SK-N-SH (cell line): ENCODE results near the gene OTUB1. TPM values are rescaled to one million over a fixed set of nuclear protein-coding genes. Genes with fewer than 3 reads are reported as not detected.

Source experiments
- CTCF ChIA-PET: fragments of 300-600, 350-600 bp; formaldehyde crosslinking; extraction: SDS; loops from one replicate; lab custom pipeline; 2021; lab: Yijun Ruan, JAX
- POLR2A ChIA-PET: fragments of 350-600 bp; sonication (Branson Sonifier 250); formaldehyde crosslinking; extraction: SDS; loops from one replicate; lab custom pipeline; 2020; ENCODE audit warnings: antibody characterized with exemption, inconsistent platforms; lab: Yijun Ruan, JAX
- DNase-seq: peaks from one replicate; pipeline ENCODE4 v3.0.0; 2012
- H2AFZ ChIP-seq: fragments of 200-600 bp; sonication (generic); 2 replicates; pipeline ENCODE4 v1.8.1; 2016; ENCODE audit warnings: antibody characterized with exemption, mild to moderate bottlenecking, low read depth
- H3F3A ChIP-seq: fragments of 200-600 bp; sonication (generic); replicated peaks from 2 replicates; pipeline ENCODE3; 2016; ENCODE audit warnings: antibody characterized with exemption, mild to moderate bottlenecking; ENCODE audit not compliant: insufficient read depth
- H3K27ac ChIP-seq, 2 experiments: fragments of 200-500 bp in 1 of 2; fragments of 200-600 bp in 1 of 2; sonication (Bioruptor generic) in 1 of 2; sonication (generic), shearing (Covaris generic) in 1 of 2; 2 replicates each; pipeline versions ENCODE4 v1.5.1 to v1.6.1; 2014 to 2016; ENCODE audit warnings: low read depth in 2 of 2, inconsistent platforms in 1 of 2, low read length in 1 of 2, mild to moderate bottlenecking in 1 of 2, mixed read lengths in 1 of 2
- H3K27me3 ChIP-seq: fragments of 200-600 bp; sonication (generic), shearing (Covaris generic); 2 replicates; pipeline ENCODE4 v1.6.1; 2016; ENCODE audit warnings: mixed run types; ENCODE audit not compliant: insufficient read depth
- H3K36me3 ChIP-seq, 2 experiments: fragments of 200-500 bp in 1 of 2; fragments of 200-600 bp in 1 of 2; sonication (Bioruptor generic) in 1 of 2; sonication (generic) in 1 of 2; replicated peaks in 1 of 2; 2 replicates each; pipeline versions ENCODE3 to v1.5.1; 2014 to 2016; ENCODE audit warnings: low read length in 1 of 2, mild to moderate bottlenecking in 1 of 2; ENCODE audit not compliant: insufficient read depth in 2 of 2, control insufficient read depth in 1 of 2
- H3K4me1 ChIP-seq, 2 experiments: fragments of 200-500 bp in 1 of 2; fragments of 200-600 bp in 1 of 2; sonication (Bioruptor generic) in 1 of 2; sonication (generic), shearing (Covaris generic) in 1 of 2; 2 replicates each; pipeline versions ENCODE4 v1.5.1 to v1.6.1; 2014 to 2016; ENCODE audit warnings: low read depth in 1 of 2, low read length in 1 of 2, mixed run types in 1 of 2; ENCODE audit not compliant: insufficient read depth in 2 of 2, control insufficient read depth in 1 of 2
- H3K4me2 ChIP-seq: fragments of 200-600 bp; sonication (generic), shearing (Covaris generic); 2 replicates; pipeline ENCODE4 v1.6.1; 2017; ENCODE audit warnings: mixed run types
- H3K4me3 ChIP-seq, 2 experiments: fragments of 200-500 bp in 1 of 2; fragments of 200-600 bp in 1 of 2; sonication (Bioruptor generic) in 1 of 2; sonication (generic), shearing (Covaris generic) in 1 of 2; 2 replicates each; pipeline versions ENCODE4 v1.5.1 to v1.8.1; 2014 to 2016; ENCODE audit warnings: low read depth in 2 of 2, inconsistent platforms in 1 of 2, low read length in 1 of 2, mild to moderate bottlenecking in 1 of 2, mixed read lengths in 1 of 2, moderate library complexity in 1 of 2
- H3K79me2 ChIP-seq: fragments of 200-600 bp; sonication (generic); 2 replicates; pipeline ENCODE4 v1.8.1; 2017; ENCODE audit warnings: mild to moderate bottlenecking; ENCODE audit not compliant: insufficient read depth
- H3K9ac ChIP-seq: fragments of 200-600 bp; sonication (generic); 2 replicates; pipeline ENCODE4 v1.6.1; 2017; ENCODE audit warnings: mixed run types
- H3K9me2 ChIP-seq: fragments of 200-600 bp; sonication (generic); 2 replicates; pipeline ENCODE4 v1.6.1; 2017; ENCODE audit warnings: mixed run types
- H3K9me3 ChIP-seq: fragments of 200-600 bp; sonication (generic); 2 replicates; pipeline ENCODE4 v1.6.1; 2017; ENCODE audit warnings: mixed run types, mild to moderate bottlenecking, moderate library complexity
- H4K20me1 ChIP-seq: fragments of 200-600 bp; sonication (generic); 2 replicates; pipeline ENCODE4 v1.6.1; 2017; ENCODE audit warnings: mild to moderate bottlenecking, mixed run types; ENCODE audit not compliant: insufficient read depth
- EP300 ChIP-seq, 2 experiments: IDR thresholded peaks; 2 replicates each; pipeline versions ENCODE4 v1.4.0 to v1.6.1; 2012; ENCODE audit warnings: borderline replicate concordance in 1 of 2, low read depth in 1 of 2, low read length in 1 of 2
- EZH2phosphoT487 ChIP-seq: fragments of 200-600 bp; sonication (generic); IDR thresholded peaks from 2 replicates; pipeline ENCODE4 v1.6.1; 2017; ENCODE audit warnings: low read depth, mixed run types, mild to moderate bottlenecking, antibody characterized with exemption, moderate library complexity, borderline replicate concordance
- FOSL2 ChIP-seq: IDR thresholded peaks from 2 replicates; pipeline ENCODE4 v1.4.0; 2012; ENCODE audit warnings: low read depth, mild to moderate bottlenecking, moderate library complexity, borderline replicate concordance
- FOXJ3 ChIP-seq: sonication (generic); formaldehyde crosslinking; IDR thresholded peaks from 2 replicates; pipeline ENCODE4 v1.5.1; 2020; ENCODE audit warnings: mild to moderate bottlenecking, missing genetic modification reagents
- FOXM1 ChIP-seq: IDR thresholded peaks from 2 replicates; pipeline ENCODE4 v1.4.0; 2012; ENCODE audit warnings: low read depth, mild to moderate bottlenecking
- GABPA ChIP-seq: IDR thresholded peaks from 2 replicates; pipeline ENCODE4 v1.4.0; 2012; ENCODE audit warnings: low read depth, mild to moderate bottlenecking
- GATA2 ChIP-seq: sonication (generic); formaldehyde crosslinking; IDR thresholded peaks from 2 replicates; pipeline ENCODE4 v1.5.0; 2020; ENCODE audit warnings: mild to moderate bottlenecking, missing genetic modification reagents
- MEF2A ChIP-seq: IDR thresholded peaks from 2 replicates; pipeline ENCODE4 v1.4.0; 2012; ENCODE audit warnings: low read depth, borderline replicate concordance
- NFIC ChIP-seq: IDR thresholded peaks from 2 replicates; pipeline ENCODE4 v1.4.0; 2012; ENCODE audit warnings: borderline replicate concordance
- NRF1 ChIP-seq: IDR thresholded peaks from 2 replicates; pipeline ENCODE4 v1.6.1; 2012; ENCODE audit warnings: low read depth, mild to moderate bottlenecking, low read length
- POLR2AphosphoS5 ChIP-seq: IDR thresholded peaks from 2 replicates; pipeline ENCODE4 v1.6.1; 2012; ENCODE audit warnings: low read depth, low read length
- RAD21 ChIP-seq: IDR thresholded peaks from 2 replicates; pipeline ENCODE4 v1.6.1; 2012; ENCODE audit warnings: mild to moderate bottlenecking, low read length
- RCOR1 ChIP-seq: fragments of 150-350 bp; IDR thresholded peaks from 2 replicates; pipeline ENCODE4 v1.6.1; 2017; ENCODE audit warnings: antibody characterized with exemption, low read length
- RFX5 ChIP-seq: IDR thresholded peaks from 2 replicates; pipeline ENCODE4 v1.6.1; 2012; ENCODE audit warnings: mild to moderate bottlenecking, improper control_type of control experiment, low read length
- SIN3A ChIP-seq: IDR thresholded peaks from 2 replicates; pipeline ENCODE4 v1.6.1; 2012; ENCODE audit warnings: low read depth, mild to moderate bottlenecking, low read length, moderate library complexity, borderline replicate concordance
- ZBTB33 ChIP-seq: IDR thresholded peaks from 2 replicates; pipeline ENCODE4 v1.4.0; 2012; ENCODE audit warnings: low read depth, borderline replicate concordance
- WGBS: methylation state at CpG from one replicate; pipeline ENCODE4 v1.1.6; 2017; ENCODE audit warnings: low lambda C conversion rate; 5-methylcytosine and 5-hydroxymethylcytosine counted together
- polyA plus RNA-seq, 3 experiments: library from polyadenylated mRNA; depleted of rRNA; stranded (reverse); fragments of >200 nt; gene quantifications; 2 replicates each; pipeline ENCODE4 v1.2.3, GENCODE V29; 2012
- TF ChIP-seq, protein P1 (sequence below): fragments of 150-350 bp; IDR thresholded peaks from 2 replicates; pipeline ENCODE4 v1.6.1; 2016; ENCODE audit warnings: mild to moderate bottlenecking, low read depth, low read length
- TF ChIP-seq, protein P2 (sequence below): IDR thresholded peaks from 2 replicates; pipeline ENCODE4; 2012

The OTUB1 gene
- polyA plus RNA-seq, 1 of the 3 experiments (the other 2 are of a cell fraction) = 183 TPM

- POLR2A ChIA-PET = interaction anchor here (1.1 to 1.8 kb wide), 5 partner anchors 11 to 188 kb away, joined by 3 to 7 read pairs (median 3); partner anchors contain the start of gene FERMT3
- Histone ChIP-seq H3K4me3 (no peak overlapping the region), H3F3A (no peaks in the 10 kb centered on the region), H3K36me3 (no peaks in the 10 kb centered on the region), H3K4me2 (no peak overlapping the region), H3K27ac (no peak overlapping the region), H3K9me3 (no peaks in the 10 kb centered on the region), H3K27me3 (no peaks in the 10 kb centered on the region), H3K4me1 (peaks cover 0 to 51% of the 10 kb centered on the region in 2 experiments; a peak in 1 of 4 replicates), H3K79me2 (no peaks in the 10 kb centered on the region), H3K9ac (no peak overlapping the region), H4K20me1 (peaks cover 5% of the 10 kb centered on the region; the same call in 1 of the 2 replicates), H3K9me2 (no peaks in the 10 kb centered on the region), H2AFZ (no peak overlapping the region)
- 83% methylated on average over 1 of the region's 8 CpGs for WGBS
- no peak for TF ChIP-seq GABPA
- no peak for TF ChIP-seq EZH2phosphoT487
- TF ChIP-seq SIN3A = no peak
- TF ChIP-seq FOXJ3 = no peak
- TF ChIP-seq RCOR1 = no peak
- TF ChIP-seq NRF1 = no peak
- TF ChIP-seq RFX5 = no peak
- TF ChIP-seq FOSL2 = no peak
- TF ChIP-seq EP300 (IDR thresholded peaks at IDR 0.05; ENCODE audit: borderline replicate concordance in 1 of 2, low read depth in 1 of 2, low read length in 1 of 2) = no peak
- no peak for TF ChIP-seq MEF2A
- TF ChIP-seq RAD21 = no peak
- no peak for TF ChIP-seq POLR2AphosphoS5
- TF ChIP-seq FOXM1 = no peak
- no peak for TF ChIP-seq NFIC
- no peak for TF ChIP-seq ZBTB33
- no peak for TF ChIP-seq GATA2
- TF ChIP-seq, protein P1, sequence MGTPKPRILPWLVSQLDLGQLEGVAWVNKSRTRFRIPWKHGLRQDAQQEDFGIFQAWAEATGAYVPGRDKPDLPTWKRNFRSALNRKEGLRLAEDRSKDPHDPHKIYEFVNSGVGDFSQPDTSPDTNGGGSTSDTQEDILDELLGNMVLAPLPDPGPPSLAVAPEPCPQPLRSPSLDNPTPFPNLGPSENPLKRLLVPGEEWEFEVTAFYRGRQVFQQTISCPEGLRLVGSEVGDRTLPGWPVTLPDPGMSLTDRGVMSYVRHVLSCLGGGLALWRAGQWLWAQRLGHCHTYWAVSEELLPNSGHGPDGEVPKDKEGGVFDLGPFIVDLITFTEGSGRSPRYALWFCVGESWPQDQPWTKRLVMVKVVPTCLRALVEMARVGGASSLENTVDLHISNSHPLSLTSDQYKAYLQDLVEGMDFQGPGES = no peak
- TF ChIP-seq, protein P2, sequence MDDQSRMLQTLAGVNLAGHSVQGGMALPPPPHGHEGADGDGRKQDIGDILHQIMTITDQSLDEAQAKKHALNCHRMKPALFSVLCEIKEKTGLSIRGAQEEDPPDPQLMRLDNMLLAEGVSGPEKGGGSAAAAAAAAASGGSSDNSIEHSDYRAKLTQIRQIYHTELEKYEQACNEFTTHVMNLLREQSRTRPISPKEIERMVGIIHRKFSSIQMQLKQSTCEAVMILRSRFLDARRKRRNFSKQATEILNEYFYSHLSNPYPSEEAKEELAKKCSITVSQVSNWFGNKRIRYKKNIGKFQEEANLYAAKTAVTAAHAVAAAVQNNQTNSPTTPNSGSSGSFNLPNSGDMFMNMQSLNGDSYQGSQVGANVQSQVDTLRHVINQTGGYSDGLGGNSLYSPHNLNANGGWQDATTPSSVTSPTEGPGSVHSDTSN = no peak
- CTCF ChIA-PET = interaction anchor here (0.6 to 3.0 kb wide), 6 partner anchors 11 to 1201 kb away, joined by 3 to 17 read pairs (median 4); no protein-coding TSS in a partner anchor
- no peak for DNase-seq
Observed at GRCh38 chr11:64018310-64018709, 32.1 kb downstream of the OTUB1 start.
